CD4-positive, alpha-beta T cell treated with Interferon alpha-2 for 1 hour (primary cell): ENCODE measurements around the gene SSTR5.

ENCODE experiments used
- DNase-seq, 2 donors: peaks; one replicate each; pipeline ENCODE4 v3.0.0-alpha.2; 2020 to 2022

Gene SSTR5

GRCh38 chr16:1093284-1094123 lies 21.0 kb downstream of the SSTR5 start:
- peak in 1 of 2 donors; percentile 2 for DNase-seq

GRCh38 chr16:1094124-1094479 lies 21.6 kb downstream of the SSTR5 start:
- no peak for DNase-seq

GRCh38 chr16:1094601-1095449 lies 22.3 kb downstream of the SSTR5 start:
- no peak for DNase-seq

GRCh38 chr16:1095450-1096168 lies 23.1 kb downstream of the SSTR5 start:
- no peak for DNase-seq

GRCh38 chr16:1096169-1097082 lies 23.9 kb downstream of the SSTR5 start, which contains the start of gene C1QTNF8:
C1QTNF8 (minus strand) TSS chr16:1096244; CDS start chr16:1094922, 1,322 bp downstream.
- no peak for DNase-seq

GRCh38 chr16:1097156-1097555 lies 24.6 kb downstream of the SSTR5 start:
- DNase-seq: no peak

GRCh38 chr16:1097800-1098199 lies 25.3 kb downstream of the SSTR5 start:
- DNase-seq: no peak

GRCh38 chr16:1098266-1098991 lies 25.9 kb downstream of the SSTR5 start:
- no peak for DNase-seq

- DNase-seq: no peak
These were observed 26.9 kb downstream of the SSTR5 start for GRCh38 chr16:1099189-1100083.

- no peak for DNase-seq
These were observed 27.7 kb downstream of the SSTR5 start for GRCh38 chr16:1100084-1100800.

GRCh38 chr16:1101133-1101532 lies 28.6 kb downstream of the SSTR5 start:
- no peak for DNase-seq

- DNase-seq: no peak
These were observed 29.2 kb downstream of the SSTR5 start for GRCh38 chr16:1101573-1102332.

GRCh38 chr16:1102333-1102700 lies 29.8 kb downstream of the SSTR5 start:
- no peak for DNase-seq

GRCh38 chr16:1102921-1103635 lies 30.5 kb downstream of the SSTR5 start:
- peak; percentile 57 to 74 for DNase-seq

- DNase-seq: no peak
These were observed 31.1 kb downstream of the SSTR5 start for GRCh38 chr16:1103636-1103980.

GRCh38 chr16:1105888-1106620 lies 33.5 kb downstream of the SSTR5 start:
- peak; percentile 13 to 33 for DNase-seq

- DNase-seq: no peak
These were observed 34.1 kb downstream of the SSTR5 start for GRCh38 chr16:1106659-1107058.

GRCh38 chr16:1107141-1107540 lies 34.6 kb downstream of the SSTR5 start:
- DNase-seq: no peak
